K562 (cell line): ENCODE data around the gene GNA15. TPM values are rescaled to one million over a fixed set of nuclear protein-coding genes. Genes with fewer than 3 reads are reported as not detected.

Experiments used
- ARID4B ChIP-seq: sonication (generic); formaldehyde crosslinking; IDR thresholded peaks from 2 replicates; pipeline ENCODE4 v1.8.0; 2022; ENCODE audit warnings: mild to moderate bottlenecking, missing genetic modification reagents
- ATF3 ChIP-seq, 2 experiments: fragments of 450-650 bp in 1 of 2; sonication (generic) in 1 of 2; formaldehyde crosslinking in 1 of 2; IDR thresholded peaks in 1 of 2; conservative IDR thresholded peaks in 1 of 2; 2 replicates each; pipeline versions ENCODE4 v1.6.1 to v1.8.1; 2016 to 2023; ENCODE audit warnings: mild to moderate bottlenecking in 2 of 2, moderate library complexity in 2 of 2, inconsistent platforms in 1 of 2, missing genetic modification reagents in 1 of 2
- BCOR ChIP-seq: fragments of 450-650 bp; IDR thresholded peaks from 2 replicates; pipeline ENCODE4 v1.6.1; 2016
- E2F3 ChIP-seq: fragments of 250-450 bp; sonication (Bioruptor Pico); IDR thresholded peaks from 2 replicates; pipeline ENCODE4 v1.4.0; 2020; ENCODE audit warnings: mild to moderate bottlenecking
- EHMT2 ChIP-seq: fragments of 450-650 bp; IDR thresholded peaks from 2 replicates; pipeline ENCODE4 v1.6.1; 2018; ENCODE audit warnings: antibody characterized with exemption
- ESRRB ChIP-seq: fragments of 250-450 bp; sonication (Bioruptor Pico); IDR thresholded peaks from 2 replicates; pipeline ENCODE4 v1.5.0; 2020; ENCODE audit warnings: mild to moderate bottlenecking, moderate library complexity, borderline replicate concordance
- GATAD2A ChIP-seq: fragments of 450-650 bp; IDR thresholded peaks from 2 replicates; pipeline ENCODE4 v1.6.1; 2017
- GMEB1 ChIP-seq: fragments of 250-450 bp; sonication (Bioruptor Pico); IDR thresholded peaks from 2 replicates; pipeline ENCODE4 v1.4.0; 2020; ENCODE audit warnings: mild to moderate bottlenecking
- GTF2B ChIP-seq: IDR thresholded peaks from 2 replicates; pipeline ENCODE4 v1.6.1; 2011; ENCODE audit not compliant: insufficient read length; ENCODE audit errors: extremely low read depth
- PHB ChIP-seq: fragments of 250-450 bp; sonication (Bioruptor Pico); IDR thresholded peaks from 2 replicates; pipeline ENCODE4 v1.5.0; 2021
- RAD51 ChIP-seq: fragments of 450-650 bp; IDR thresholded peaks from 2 replicates; pipeline ENCODE4 v1.7.1; 2016; ENCODE audit warnings: low read depth, mild to moderate bottlenecking, borderline replicate concordance
- ZC3H11A ChIP-seq: IDR thresholded peaks from 2 replicates; pipeline ENCODE4 v1.6.1; 2012; ENCODE audit warnings: low read depth, low read length, improper control_type of control experiment
- ZFX ChIP-seq: sonication (generic); formaldehyde crosslinking; IDR thresholded peaks from 2 replicates; pipeline ENCODE4 v1.8.0; 2022; ENCODE audit warnings: mild to moderate bottlenecking, missing genetic modification reagents, moderate library complexity
- ZNF217 ChIP-seq: sonication (generic); formaldehyde crosslinking; IDR thresholded peaks from 2 replicates; pipeline ENCODE4 v1.8.0; 2022; ENCODE audit warnings: mild to moderate bottlenecking, missing genetic modification reagents
- ZNF280B ChIP-seq: fragments of 250-450 bp; sonication (Bioruptor Pico); IDR thresholded peaks from 2 replicates; pipeline ENCODE4 v1.5.1; 2021; ENCODE audit warnings: mild to moderate bottlenecking
- ZNF384 ChIP-seq: IDR thresholded peaks from 2 replicates; pipeline ENCODE4 v1.6.1; 2012; ENCODE audit warnings: low read depth, low read length, improper control_type of control experiment
- ZNF395 ChIP-seq: fragments of 200-800 bp; sonication (Bioruptor generic); IDR thresholded peaks from 2 replicates; pipeline ENCODE4 v1.6.1; 2017; ENCODE audit warnings: missing genetic modification characterization, missing compliant biosample characterization
- polyA plus RNA-seq, 8 experiments: library from polyadenylated mRNA; depleted of rRNA in 4 of 8; stranded (reverse) in 5 of 8; unstranded in 3 of 8; fragments of >200 nt; fragmentation: Nextera tagmentation in 2 of 8; fragmentation: Illumina TruSeq in 1 of 8; extraction: Ambion mirVana in 2 of 8; extraction: Trizol in 1 of 8; gene quantifications; 2 replicates each; pipeline versions ENCODE4 v1.2.1 to v1.2.3, GENCODE V29; 2011 to 2014; ENCODE audit warnings: inconsistent platforms in 1 of 8, missing spikeins in 1 of 8
- total RNA-seq, 7 experiments: library from RNA; depleted of rRNA in 6 of 7; stranded (reverse); fragments of >200 nt in 6 of 7; fragmentation: Illumina TruSeq in 2 of 7; extraction: Trizol in 2 of 7; gene quantifications; 2 replicates each; pipeline versions ENCODE4 v1.2.1 to v1.2.3, GENCODE V29; 2011 to 2021; ENCODE audit warnings: low replicate concordance in 1 of 7

The GNA15 gene
- total and polyA plus RNA-seq, 9 of the 15 experiments (the other 6 are each of a cell fraction or from before 2014, with no cell fraction given) = 0.03 to 0.24 (median 0.11) TPM; not detected in 1

- no peak for TF ChIP-seq ARID4B (CRISPR knock-in tag)
- no peak for TF ChIP-seq ZFX (CRISPR knock-in tag)
- no peak for TF ChIP-seq ZNF217 (CRISPR knock-in tag)
- TF ChIP-seq EHMT2 = no peak
- TF ChIP-seq E2F3 (CRISPR knock-in tag) = no peak
- TF ChIP-seq ATF3 (IDR thresholded peaks at IDR 0.05) = no peak
- TF ChIP-seq ATF3 (CRISPR knock-in tag; conservative IDR thresholded peaks at IDR 0.05) = no peak
- no peak for TF ChIP-seq ZNF384
- TF ChIP-seq GTF2B = no peak
- peak; percentile 78 for TF ChIP-seq RAD51
- no peak for TF ChIP-seq ZNF280B (CRISPR knock-in tag)
- TF ChIP-seq BCOR = no peak
- no peak for TF ChIP-seq GMEB1
- TF ChIP-seq PHB (CRISPR knock-in tag) = no peak
- TF ChIP-seq ZC3H11A = no peak
- no peak for TF ChIP-seq ZNF395 (CRISPR knock-in tag)
- TF ChIP-seq ESRRB (CRISPR knock-in tag) = no peak
- no peak for TF ChIP-seq GATAD2A
Measured at GRCh38 chr19:3162418-3163229, 26.8 kb downstream of the GNA15 start (continued).
